GM18861 (cell line): ENCODE measurements around the gene TRIM15.
"Not testable (repeated sequence)": the region's sequence is repeated elsewhere in the genome, so short reads cannot be mapped to it uniquely, and the experiment has no call there.

ENCODE experiments used
- ATAC-seq: cut with Tn5 transposase; IDR thresholded peaks from one replicate; pipeline ENCODE4 v1.9.1; 2021; ENCODE audit not compliant: unreplicated experiment

Gene TRIM15

GRCh38 chr6:30160785-30161531 lies 2.4 kb upstream of the TRIM15 start, which contains the start of gene TRIM10:
Gene TRIM10, minus strand, starts transcription at chr6:30161211. Its CDS starts 353 bp downstream, at chr6:30160858.
- no peak for ATAC-seq

GRCh38 chr6:30162265-30163089 lies 869 bp upstream of the TRIM15 start:
- no peak for ATAC-seq

- no peak for ATAC-seq
These were observed 740 bp downstream of the TRIM15 start for GRCh38 chr6:30163918-30164654.

GRCh38 chr6:30164714-30165113 lies 1.4 kb downstream of the TRIM15 start:
- no peak for ATAC-seq

GRCh38 chr6:30165238-30165637 lies 1.9 kb downstream of the TRIM15 start:
- ATAC-seq: not testable (repeated sequence)

- ATAC-seq: no peak
These were observed 3.8 kb downstream of the TRIM15 start for GRCh38 chr6:30167101-30167500.

- no peak for ATAC-seq
These were observed 5.4 kb downstream of the TRIM15 start for GRCh38 chr6:30168741-30169140.

GRCh38 chr6:30169658-30170614 lies 6.6 kb downstream of the TRIM15 start:
- no peak for ATAC-seq

GRCh38 chr6:30171677-30172471 lies 8.5 kb downstream of the TRIM15 start:
- no peak for ATAC-seq

- ATAC-seq: no peak
These were observed 9.3 kb downstream of the TRIM15 start for GRCh38 chr6:30172681-30173080.

- ATAC-seq: no peak
These were observed 12.4 kb downstream of the TRIM15 start for GRCh38 chr6:30175765-30176164.

- no peak for ATAC-seq
These were observed 15.5 kb downstream of the TRIM15 start for GRCh38 chr6:30178837-30179236.

- ATAC-seq: no peak
These were observed 16.8 kb downstream of the TRIM15 start for GRCh38 chr6:30180145-30180544.

GRCh38 chr6:30184417-30185031 lies 21.2 kb downstream of the TRIM15 start:
- no peak for ATAC-seq

- no peak for ATAC-seq
These were observed 22.6 kb downstream of the TRIM15 start for GRCh38 chr6:30185846-30186484.

GRCh38 chr6:30188541-30188940 lies 25.2 kb downstream of the TRIM15 start:
- ATAC-seq: no peak

- ATAC-seq: no peak
These were observed 28.7 kb downstream of the TRIM15 start for GRCh38 chr6:30192076-30192475.

GRCh38 chr6:30194797-30195690 lies 31.7 kb downstream of the TRIM15 start:
- ATAC-seq: no peak
